GM19438 (cell line): ENCODE measurements around the gene SLC35E3.
A peak's percentile ranks its signal among the peaks of the same experiment; 100 is the strongest.

ENCODE experiments used
- ATAC-seq: cut with Tn5 transposase; IDR thresholded peaks from one replicate; pipeline ENCODE4 v1.9.1; 2021; ENCODE audit warnings: low read depth; ENCODE audit not compliant: unreplicated experiment

SLC35E3 gene

DNA sequence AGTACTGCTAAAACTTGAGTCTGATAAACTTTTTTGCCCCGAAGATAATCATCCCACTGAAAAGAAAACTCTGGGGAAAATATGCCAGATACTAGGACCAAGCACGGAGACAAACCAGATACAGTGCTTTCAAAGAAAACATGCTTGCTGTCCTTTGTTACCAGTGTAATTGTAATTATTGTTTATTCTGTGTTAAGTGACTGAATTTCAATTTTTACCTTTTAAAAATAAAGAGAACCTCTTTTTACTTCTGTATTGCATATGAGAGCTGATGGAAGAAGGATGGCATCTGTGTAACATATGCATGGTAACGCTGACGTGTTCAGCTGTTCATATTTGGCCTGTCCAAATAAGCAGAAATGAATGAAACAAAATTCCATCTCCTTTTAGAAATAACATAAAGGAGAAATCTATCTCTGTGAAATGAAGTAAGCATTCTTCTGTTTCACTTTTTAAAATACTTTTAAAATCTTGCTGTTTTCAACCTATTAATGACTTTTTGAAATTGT lies 22.5 kb downstream of the SLC35E3 start:
- ATAC-seq, result no peak

DNA sequence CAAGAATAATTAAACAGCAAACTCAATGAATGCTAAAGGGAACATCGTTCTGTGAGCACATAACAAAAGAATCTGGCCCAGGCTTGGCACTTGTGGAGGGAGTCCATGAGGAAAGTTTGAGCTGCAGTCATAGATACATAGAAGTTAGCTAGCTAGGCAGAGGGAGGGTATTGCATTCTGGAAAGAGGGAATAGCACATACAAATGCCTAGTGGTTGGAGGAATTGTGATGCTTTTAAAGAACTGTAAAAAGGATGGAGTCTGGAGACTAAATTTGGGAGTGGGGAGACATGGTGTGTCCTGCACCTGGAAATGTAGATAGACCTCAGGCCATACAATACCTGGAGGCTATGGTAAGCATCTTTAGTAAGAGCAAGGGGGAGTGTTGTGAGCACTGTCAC lies 24.0 kb downstream of the SLC35E3 start:
- no peak for ATAC-seq

DNA sequence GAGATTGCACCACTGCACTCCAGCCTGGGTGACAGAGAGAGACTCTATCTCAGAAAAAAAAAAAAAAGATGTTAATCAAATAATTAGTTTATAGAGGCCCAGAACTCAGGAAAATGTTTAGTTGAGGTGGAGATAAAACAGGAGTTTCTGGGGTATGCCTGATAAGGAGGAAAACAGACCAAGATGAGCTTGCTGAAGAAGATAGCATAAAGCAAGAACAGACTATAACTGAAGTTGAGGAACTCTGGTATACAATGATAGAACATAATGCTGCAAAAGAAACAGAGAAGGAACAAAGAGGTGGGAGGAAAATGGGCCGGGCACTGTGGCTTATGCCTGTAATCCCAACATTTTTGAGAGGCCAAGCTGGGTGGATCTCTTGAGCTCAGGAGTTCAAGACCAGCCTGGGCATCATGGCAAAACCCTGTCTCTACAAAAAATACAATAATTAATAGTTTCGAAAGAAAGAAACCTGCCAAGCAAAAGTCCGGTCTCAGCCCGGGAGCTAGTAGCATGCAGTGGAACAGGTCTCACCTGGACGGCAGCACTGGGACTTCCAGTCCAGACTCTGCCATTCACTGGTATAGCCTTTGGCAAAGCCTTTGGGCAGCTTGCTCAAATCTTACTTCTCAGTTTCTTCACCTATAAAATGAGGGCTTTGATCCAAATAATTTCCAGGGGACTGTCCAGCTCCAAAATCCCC lies 25.4 kb downstream of the SLC35E3 start:
- no peak for ATAC-seq

DNA sequence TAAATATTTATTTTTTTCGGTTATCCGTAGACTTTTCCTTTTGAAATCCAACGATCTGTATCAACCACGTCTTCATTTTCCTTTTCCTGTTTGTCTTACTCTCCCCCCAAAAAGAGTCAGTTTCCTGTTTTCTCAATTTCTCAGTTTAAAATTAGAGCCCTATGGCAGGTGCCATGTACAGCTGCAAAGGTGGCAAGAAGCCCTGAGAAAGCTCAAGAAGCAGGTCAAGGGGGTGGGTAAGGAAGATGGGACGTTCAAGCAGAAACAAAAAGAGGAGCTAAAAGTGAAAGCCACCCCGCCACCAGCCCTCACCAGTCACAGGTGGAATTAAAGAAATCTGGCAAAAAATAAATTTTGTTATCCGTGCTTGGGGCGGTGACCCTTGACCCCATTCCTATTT lies 26.7 kb downstream of the SLC35E3 start:
- ATAC-seq, result no peak

DNA sequence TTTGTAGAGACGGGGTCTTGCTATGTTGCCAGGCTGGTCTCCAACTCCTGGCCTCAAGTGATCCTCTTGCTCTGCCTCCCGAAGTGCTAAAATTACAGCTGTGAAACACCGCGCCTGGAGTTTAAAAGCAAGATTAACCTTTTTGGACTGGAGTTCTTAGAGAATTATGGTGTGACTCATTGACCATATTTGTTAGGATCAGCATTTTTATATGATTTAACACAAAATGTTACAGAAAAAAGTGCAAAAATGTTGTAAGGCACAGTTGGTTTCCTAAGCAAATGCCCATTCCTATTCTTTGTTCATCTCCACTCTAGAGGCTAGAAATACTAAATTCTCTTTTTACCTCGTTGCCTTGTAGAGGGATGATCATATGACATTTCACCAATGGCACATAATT lies 27.6 kb downstream of the SLC35E3 start:
- ATAC-seq, result no peak

DNA sequence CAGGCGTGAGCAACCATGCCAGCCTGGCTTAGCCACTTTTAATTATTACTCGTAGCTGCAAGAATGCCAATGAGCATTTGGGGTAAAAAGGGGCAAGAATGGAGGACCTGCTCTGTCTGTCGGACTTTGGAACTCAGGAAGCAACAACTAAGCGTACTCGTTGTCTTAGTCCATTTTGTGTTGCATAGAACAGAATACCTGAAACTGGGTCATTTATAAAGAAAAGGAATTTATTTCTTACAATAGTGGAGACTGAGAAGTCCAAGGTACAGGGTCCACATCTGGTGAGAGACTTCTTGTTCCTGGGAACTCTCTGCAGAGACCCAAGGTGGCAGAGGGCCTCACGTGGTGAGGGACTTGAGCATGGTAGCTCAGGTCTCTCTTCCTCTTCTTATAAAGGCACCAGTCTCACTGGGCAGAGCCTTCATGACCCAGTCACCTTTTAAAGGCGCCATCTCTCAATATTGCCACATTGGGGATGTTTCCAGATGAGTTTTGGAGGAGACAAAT lies 29.2 kb downstream of the SLC35E3 start:
- ATAC-seq, result no peak

DNA sequence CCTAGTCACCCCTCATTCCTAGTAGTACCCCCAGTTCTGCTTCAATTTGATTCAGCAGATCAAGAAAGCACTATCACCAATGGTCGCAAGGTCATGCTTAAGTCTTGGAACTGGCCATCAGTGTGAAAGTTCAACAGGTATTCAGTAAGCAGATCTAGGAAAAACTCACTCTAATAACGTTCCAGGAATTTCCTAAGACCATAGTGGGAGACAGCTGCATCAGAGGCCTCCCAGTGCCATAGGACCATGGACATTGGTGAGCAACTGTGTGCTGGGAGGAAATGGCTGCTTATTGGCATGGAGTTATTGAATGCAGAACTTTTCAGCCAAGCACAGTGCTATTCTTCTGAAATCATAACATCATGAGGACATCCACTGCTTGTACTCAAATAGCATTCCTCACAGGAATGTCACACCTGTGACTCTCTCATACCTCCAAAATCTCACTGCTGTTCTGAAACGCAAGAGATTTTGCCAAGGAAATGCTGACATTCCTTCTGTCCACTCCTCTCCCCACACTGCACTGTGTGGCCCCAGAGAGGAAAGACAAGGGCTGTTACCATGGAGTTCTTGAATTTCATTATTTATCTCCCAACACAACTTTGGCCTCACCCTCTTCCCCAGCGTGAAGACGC lies 31.1 kb downstream of the SLC35E3 start:
- no peak for ATAC-seq

DNA sequence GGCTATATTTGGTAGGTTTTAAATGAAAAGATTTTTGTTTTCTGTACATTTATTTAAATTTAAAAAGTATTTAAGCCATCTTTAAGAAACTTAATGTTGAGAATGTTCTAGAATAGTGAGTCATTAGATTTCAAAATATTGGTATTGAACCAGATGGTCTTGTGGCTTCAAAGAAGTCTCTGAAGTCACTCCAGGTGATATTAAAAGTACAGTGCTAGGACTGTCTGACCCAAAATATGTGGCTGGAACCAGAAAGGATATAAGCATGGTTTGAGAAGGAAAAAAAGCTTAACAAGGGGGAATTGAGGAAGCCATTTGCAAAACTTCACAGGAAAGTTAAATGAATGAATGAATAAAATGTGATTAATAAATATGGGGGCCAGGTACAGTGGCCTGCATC lies 33.3 kb downstream of the SLC35E3 start:
- ATAC-seq, result no peak

DNA sequence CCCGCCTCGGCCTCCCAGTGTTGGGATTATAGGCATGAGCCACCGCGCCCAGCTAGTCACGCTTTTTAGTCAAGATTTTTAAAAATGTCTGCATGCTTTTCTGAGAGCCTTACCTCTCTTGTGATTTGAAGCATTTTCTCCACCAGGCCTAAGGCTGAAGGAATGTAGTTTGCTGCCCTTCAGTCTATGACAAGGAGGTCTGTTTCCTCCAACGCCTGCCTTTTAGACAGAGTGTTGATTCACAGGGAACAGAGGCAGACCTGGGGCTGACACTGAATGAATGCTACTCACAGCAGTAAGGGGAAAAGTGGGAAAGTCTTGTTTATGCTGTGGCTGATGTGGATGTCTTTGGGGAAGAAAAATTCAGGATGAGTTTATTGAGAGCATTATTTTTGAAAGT lies 34.8 kb downstream of the SLC35E3 start:
- ATAC-seq, result no peak

DNA sequence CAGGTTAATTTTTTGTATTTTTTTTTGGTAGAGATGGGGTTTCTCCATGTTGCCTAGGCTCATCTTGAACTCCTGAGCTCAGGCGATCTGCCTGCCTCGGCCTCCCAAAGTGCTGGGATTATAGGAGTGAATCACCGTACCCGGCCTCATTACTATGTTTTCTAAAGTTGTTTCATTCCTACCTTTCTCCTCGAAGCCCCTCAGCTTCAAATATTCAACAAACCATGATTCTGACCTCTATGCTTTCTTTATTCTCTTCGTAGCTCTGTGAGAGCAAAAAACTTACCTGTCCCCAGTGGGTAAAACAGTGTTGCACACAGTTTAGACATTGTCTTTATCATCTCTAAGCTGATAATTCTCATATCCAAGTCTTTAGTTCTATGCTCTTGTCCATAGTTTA lies 35.8 kb downstream of the SLC35E3 start:
- no peak for ATAC-seq

DNA sequence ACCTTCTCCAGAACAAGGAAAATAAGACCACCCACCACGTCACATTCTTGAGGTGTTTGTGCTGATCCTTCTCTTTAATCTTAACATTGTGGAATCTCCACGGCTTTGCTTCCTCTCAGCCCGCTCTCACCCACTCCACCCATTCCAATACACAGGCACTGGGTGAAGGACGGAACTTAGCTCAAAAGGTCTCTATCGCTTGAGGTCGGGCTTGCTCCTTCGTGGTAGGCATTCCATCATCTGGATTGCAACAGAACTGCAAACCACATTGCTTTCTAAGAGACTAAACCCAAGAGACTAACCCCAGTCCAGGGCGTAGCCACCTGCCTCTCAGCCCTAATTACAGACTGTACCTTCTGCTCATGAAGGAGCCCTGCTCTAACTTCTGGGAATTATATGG lies 38.0 kb downstream of the SLC35E3 start:
- ATAC-seq, result no peak

DNA sequence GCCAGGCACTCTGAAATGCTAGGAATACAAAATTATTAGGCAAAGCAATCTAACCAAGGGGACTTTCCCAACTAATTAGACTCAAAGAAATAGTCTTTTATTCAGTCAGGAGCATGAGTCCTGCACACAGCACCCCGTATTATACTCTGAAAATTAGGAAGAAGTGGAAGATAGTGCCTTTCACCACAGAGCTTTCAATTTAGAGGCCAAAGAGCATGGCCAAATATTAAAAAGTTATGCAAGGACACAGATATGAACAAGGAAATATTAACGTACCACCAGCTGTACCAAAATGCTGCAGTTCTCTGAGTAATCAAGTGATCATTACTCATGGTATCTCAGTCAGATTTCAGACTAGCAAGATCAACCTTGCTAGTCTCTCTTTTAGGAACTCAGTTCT lies 39.4 kb downstream of the SLC35E3 start:
- no peak for ATAC-seq

DNA sequence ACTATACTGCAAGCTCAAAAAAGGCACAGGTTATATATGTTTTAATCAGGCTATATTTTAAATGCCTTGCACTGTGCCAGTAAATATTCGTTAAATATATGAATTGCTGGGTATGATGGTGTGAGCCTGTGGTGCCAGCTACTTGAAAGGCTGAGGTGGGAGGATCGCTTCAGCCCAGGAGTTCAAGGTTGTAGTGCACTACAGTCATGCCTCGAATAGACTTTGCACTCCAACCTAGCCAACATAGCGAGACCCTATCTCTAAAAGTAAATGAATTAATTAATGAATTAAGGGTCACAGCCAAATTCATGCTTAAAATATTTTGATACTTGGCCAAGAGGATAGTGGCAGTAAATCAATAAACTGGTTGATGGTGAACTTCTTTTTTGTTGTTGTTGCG lies 39.8 kb downstream of the SLC35E3 start:
- ATAC-seq, result no peak

DNA sequence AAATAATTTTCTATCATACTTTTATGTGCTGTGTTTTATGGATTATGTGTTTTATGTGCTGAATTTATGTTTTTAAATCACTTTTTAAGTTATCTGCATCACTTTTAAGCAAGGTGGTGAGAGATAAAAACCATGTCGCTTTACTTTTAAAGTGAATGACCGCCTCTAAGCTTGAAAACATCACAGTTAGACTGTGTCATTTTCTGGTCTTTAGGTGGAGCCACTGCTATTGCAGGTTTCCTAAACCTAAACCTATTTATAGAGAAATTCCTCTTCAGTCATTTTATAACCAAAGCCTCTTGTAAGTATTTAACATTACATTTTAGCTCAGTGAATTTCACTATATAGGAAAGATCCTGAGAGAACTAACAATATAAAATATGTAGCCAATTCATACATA lies 41.0 kb downstream of the SLC35E3 start:
- ATAC-seq, result no peak

DNA sequence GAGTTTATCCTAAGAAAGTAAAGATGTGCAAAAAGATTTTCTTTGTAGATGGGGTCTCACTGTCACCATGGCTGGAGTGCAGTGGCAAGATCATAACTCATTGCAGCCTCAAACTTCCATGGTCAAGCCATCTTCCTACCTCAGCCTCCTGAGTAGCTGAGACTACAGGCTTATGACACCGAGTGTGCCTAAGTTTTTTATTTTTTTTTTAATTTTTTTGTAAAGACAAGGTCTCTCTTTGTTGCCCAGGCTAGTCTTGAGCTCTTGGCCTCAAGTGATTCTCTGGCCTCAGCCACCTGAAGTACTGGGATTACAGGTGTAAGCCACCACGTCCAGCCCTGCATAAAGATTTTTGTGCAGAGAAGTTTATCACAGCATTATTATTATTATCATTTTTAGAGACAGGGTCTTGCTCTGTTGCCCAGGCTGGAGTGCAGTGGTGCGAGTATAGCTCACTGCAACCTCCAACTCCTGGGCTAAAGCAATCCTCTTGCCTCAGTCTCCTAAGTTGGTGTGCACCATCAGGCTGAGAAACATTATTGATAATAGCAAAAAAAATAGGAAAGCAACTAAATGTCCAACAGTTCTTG lies 42.7 kb downstream of the SLC35E3 start:
- ATAC-seq, result no peak

DNA sequence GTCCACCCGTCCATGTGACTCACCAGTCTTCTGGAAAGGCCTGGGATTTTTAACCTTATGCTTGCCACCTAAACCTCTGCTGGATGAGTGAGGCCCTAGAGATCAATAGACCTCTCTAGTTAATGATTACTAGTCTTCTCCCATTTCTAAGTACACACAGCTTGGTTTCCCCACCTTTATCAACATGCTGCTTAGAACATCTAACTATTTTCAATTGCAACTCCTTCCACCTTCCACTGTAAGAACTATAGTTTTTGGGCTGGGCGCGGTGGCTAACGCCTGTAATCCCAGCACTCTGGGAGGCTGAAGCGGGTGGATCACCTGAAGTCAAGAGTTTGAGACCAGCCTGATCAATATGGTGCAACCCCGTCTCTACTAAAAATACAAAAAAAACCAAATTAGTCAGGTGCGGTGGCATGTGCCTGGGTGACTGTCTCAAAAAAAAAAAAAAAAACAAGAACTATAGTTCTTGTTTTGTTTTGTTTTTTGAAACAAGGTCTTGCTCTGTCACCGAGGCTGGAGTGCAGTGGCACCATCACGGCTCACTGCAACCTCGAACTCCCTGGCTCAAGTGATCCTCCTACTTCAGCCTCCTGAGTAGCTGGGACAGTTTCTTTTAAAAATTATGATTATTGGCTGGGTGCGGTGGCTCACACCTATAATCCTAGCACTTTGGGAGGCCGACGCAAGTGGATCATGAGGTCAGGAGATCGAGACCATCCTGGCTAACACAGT lies 43.3 kb downstream of the SLC35E3 start:
- no peak for ATAC-seq

DNA sequence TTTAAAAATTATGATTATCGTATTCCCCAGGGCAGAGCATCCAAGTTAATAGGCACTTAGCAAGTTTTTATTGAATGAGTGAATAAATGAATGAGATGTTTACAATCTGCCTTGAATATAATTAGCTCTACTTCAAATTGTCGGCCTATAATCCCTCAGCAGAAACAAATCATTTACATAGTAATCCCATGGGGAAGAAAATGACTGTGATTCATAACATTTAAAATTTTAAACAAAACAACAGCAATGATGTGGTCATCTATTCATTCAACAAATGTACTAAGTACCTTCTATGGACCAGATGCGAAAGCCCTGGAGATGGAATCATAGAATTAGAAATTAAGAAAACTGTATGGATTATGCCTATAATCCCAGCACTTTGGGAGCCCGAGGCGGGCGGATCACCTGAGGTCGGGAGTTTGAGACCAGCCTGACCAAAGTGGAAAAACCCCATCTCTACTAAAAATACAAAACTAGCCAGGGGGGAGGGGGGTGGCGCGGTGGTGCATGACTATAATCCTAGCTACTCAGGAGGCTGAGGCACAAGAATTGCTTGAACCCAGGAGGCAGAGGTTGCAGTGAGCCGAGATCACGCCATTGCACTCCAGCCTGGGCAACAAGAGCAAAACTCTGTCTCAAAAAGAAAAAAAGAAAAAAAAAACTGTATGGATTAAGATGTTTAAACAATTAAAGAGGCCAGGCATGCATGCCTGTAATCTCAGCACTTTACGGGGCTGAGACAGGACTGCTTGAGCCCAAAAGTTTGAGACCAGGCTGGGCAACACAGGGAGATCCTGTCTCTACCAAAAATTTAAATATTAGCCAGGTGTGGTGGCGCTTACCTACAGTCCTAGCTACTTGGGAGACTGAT lies 44.3 kb downstream of the SLC35E3 start:
- ATAC-seq, result no peak

DNA sequence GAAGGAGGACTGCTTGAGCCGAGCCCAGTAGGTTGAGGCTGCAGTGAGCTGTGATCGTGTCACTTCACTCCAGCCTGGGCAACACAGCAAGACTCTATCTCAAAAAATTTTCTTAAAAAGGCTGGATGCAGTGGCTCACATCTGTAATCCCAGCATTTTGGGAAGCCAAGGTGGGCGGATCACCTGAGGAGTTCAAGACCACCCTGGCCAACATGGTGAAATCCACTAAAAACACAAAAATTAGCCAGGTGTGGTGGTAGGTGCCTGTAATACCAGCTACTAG lies 44.9 kb downstream of the SLC35E3 start:
- ATAC-seq, result no peak

DNA sequence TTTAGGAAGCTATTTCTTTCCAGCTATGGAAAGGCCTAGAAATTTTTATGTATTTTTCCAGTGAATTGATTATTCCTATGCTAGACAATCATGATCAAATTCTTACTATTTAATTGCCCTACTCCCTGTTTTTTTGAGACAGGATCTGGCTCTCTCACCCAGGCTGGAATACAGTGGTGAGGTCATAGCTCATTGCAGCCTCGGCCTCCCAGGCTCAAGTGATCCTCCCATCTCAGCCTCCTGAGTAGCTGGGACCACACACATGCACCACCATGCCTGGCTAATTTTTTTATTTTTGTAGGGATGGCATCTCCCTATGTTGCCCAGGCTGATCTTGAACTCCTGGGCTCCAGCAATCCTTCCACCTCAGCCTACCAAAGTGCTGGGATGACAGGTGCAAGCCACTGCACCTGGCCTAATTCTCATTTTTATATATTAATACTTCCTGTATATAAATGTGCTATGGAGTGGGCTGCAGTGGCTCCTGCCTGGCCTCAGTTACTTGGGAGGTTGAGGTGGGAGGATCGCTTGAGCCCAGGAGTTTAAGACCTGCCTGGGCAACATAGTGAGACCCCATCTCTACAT lies 46.0 kb downstream of the SLC35E3 start:
- no peak for ATAC-seq

DNA sequence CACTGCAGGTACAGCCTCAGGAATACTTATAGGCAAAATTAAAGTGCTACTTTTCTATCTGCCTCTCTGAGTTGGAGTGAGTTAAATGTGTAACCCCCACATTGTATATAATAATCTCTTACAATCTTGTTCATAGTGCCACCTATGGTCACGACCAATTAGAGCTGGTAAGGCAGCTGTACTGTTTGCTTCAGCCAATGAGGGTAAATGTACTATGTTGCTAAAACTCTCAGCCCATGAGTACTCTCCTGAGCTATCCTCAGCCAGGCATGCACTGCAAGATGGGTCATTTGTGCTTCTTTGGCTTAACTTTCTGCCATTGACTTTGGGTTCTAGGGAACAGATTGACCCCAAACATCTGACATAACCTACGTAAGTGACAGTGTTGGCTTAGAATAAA lies 47.0 kb downstream of the SLC35E3 start:
- ATAC-seq, result peak; percentile 90
